Fibroblast of lung (primary cell): Measurements from ENCODE around the gene PRSS16. TPM values are rescaled to one million over a fixed set of nuclear protein-coding genes. Genes with fewer than 3 reads are reported as not detected.

ENCODE experiments used
- DNase-seq, 2 donors: peaks; one replicate each; pipeline versions ENCODE4 v3.0.0 to v3.0.0-alpha.2; 2010; ENCODE audit warnings: low read depth in 2 of 2
- H2AFZ ChIP-seq: 2 replicates; pipeline ENCODE4 v1.5.1; 2012; ENCODE audit warnings: low read length, control low read depth, inconsistent platforms
- H3K27ac ChIP-seq: 2 replicates; pipeline ENCODE4 v1.5.1; 2011; ENCODE audit warnings: low read length, control low read depth; ENCODE audit not compliant: insufficient read depth
- H3K27me3 ChIP-seq: 2 replicates; pipeline ENCODE4 v1.5.1; 2011; ENCODE audit warnings: mild to moderate bottlenecking, low read length; ENCODE audit not compliant: control insufficient read depth, insufficient read depth
- H3K36me3 ChIP-seq: 2 replicates; pipeline ENCODE4 v1.5.1; 2011; ENCODE audit warnings: low read length; ENCODE audit not compliant: control insufficient read depth, insufficient read depth
- H3K4me1 ChIP-seq: 2 replicates; pipeline ENCODE4 v1.5.1; 2011; ENCODE audit warnings: low read length; ENCODE audit not compliant: control insufficient read depth, insufficient read depth; ENCODE audit errors: extremely low read depth
- H3K4me2 ChIP-seq: 2 replicates; pipeline ENCODE4 v1.5.1; 2011; ENCODE audit warnings: low read length, control low read depth; ENCODE audit not compliant: insufficient read depth; ENCODE audit errors: extremely low read depth
- H3K4me3 ChIP-seq, 4 experiments: fragments of 200-600 bp in 1 of 4; sonication (generic) in 1 of 4; replicated peaks in 1 of 4; 2 replicates each; pipeline ENCODE4 v1.5.1; 2011 to 2016; ENCODE audit warnings: low read length in 4 of 4, low read depth in 3 of 4, mild to moderate bottlenecking in 3 of 4, control low read depth in 2 of 4, inconsistent platforms in 1 of 4, mixed read lengths in 1 of 4; ENCODE audit not compliant: insufficient read depth in 1 of 4; ENCODE audit errors: control extremely low read depth in 1 of 4
- H3K79me2 ChIP-seq: 2 replicates; pipeline ENCODE4 v1.5.1; 2012; ENCODE audit warnings: mild to moderate bottlenecking, low read length, inconsistent platforms; ENCODE audit not compliant: control insufficient read depth, insufficient read depth
- H3K9ac ChIP-seq: 2 replicates; pipeline ENCODE4 v1.5.1; 2011; ENCODE audit warnings: mild to moderate bottlenecking, low read length, control low read depth; ENCODE audit not compliant: insufficient read depth
- H3K9me3 ChIP-seq: 2 replicates; pipeline ENCODE4 v1.5.1; 2012; ENCODE audit warnings: low read depth, low read length; ENCODE audit not compliant: control insufficient read depth, insufficient read depth
- H4K20me1 ChIP-seq: 2 replicates; pipeline ENCODE4 v1.5.1; 2011; ENCODE audit warnings: low read length; ENCODE audit not compliant: control insufficient read depth, insufficient read depth; ENCODE audit errors: extremely low read depth
- CTCF ChIP-seq, 2 donors: IDR thresholded peaks in 1 of 2; conservative IDR thresholded peaks in 1 of 2; 1 replicate in 1 of 2; 2 replicates in 1 of 2; pipeline ENCODE4 v1.5.1; 2011 to 2012; ENCODE audit warnings: low read length in 2 of 2, control low read depth in 1 of 2, inconsistent platforms in 1 of 2, low read depth in 1 of 2, mild to moderate bottlenecking in 1 of 2
- EZH2 ChIP-seq: IDR thresholded peaks from 2 replicates; pipeline ENCODE4 v1.5.1; 2012; ENCODE audit warnings: low read length, control low read depth, mild to moderate bottlenecking; ENCODE audit errors: missing control alignments
- polyA plus RNA-seq, 2 donors: library from polyadenylated mRNA; depleted of rRNA in 1 of 2; stranded (reverse) in 1 of 2; unstranded in 1 of 2; fragments of >200 nt; gene quantifications; 2 replicates each; pipeline ENCODE4 v1.2.1, GENCODE V29; 2011 to 2012; ENCODE audit warnings: missing spikeins in 1 of 2
- total RNA-seq: library from RNA; depleted of rRNA; stranded (reverse); fragments of >200 nt; gene quantifications from 2 replicates; pipeline ENCODE4 v1.2.1, GENCODE V29; 2014

Gene PRSS16
- total and polyA plus RNA-seq, 2 donors (not counting 1 experiment from before 2014, with no cell fraction given): not detected

- H3K4me2 ChIP-seq: peak overlapping the region; percentile 5
- DNase-seq: no peak
- H3K4me1 ChIP-seq: no peaks in the 10 kb centered on the region
- H4K20me1 ChIP-seq: no peaks in the 10 kb centered on the region
- no peak overlapping the region for H2AFZ ChIP-seq
- H3K9me3 ChIP-seq: no peaks in the 10 kb centered on the region
- H3K4me3 ChIP-seq: no peak overlapping the region
- H3K79me2 ChIP-seq: no peaks in the 10 kb centered on the region
- no peak for TF ChIP-seq CTCF (conservative IDR thresholded peaks at IDR 0.05 in 1 of 2, IDR thresholded peaks at IDR 0.05 in 1 of 2; ENCODE audit: low read depth in 1 of 2, low read length in 2 of 2)
- no peak for TF ChIP-seq EZH2
- H3K27ac ChIP-seq: no peak overlapping the region
- H3K36me3 ChIP-seq: no peaks in the 10 kb centered on the region
- peaks cover 4% of the 10 kb centered on the region for H3K27me3 ChIP-seq
- no peak overlapping the region for H3K9ac ChIP-seq
Observed at GRCh38 chr6:27267857-27268434, 20.4 kb downstream of the PRSS16 start.

GRCh38 chr6:27268803-27269202 lies 21.3 kb downstream of the PRSS16 start:
- peaks cover 4% of the 10 kb centered on the region for H3K27me3 ChIP-seq
- no peaks in the 10 kb centered on the region for H4K20me1 ChIP-seq
- TF ChIP-seq EZH2: no peak
- no peak for TF ChIP-seq CTCF (conservative IDR thresholded peaks at IDR 0.05 in 1 of 2, IDR thresholded peaks at IDR 0.05 in 1 of 2; ENCODE audit: low read depth in 1 of 2, low read length in 2 of 2)
- no peak overlapping the region for H3K4me2 ChIP-seq
- DNase-seq: no peak
- no peaks in the 10 kb centered on the region for H3K4me1 ChIP-seq
- no peak overlapping the region for H2AFZ ChIP-seq
- H3K4me3 ChIP-seq: no peak overlapping the region
- no peak overlapping the region for H3K9ac ChIP-seq
- no peaks in the 10 kb centered on the region for H3K36me3 ChIP-seq
- H3K79me2 ChIP-seq: no peaks in the 10 kb centered on the region
- H3K27ac ChIP-seq: no peak overlapping the region
- no peaks in the 10 kb centered on the region for H3K9me3 ChIP-seq

- no peak overlapping the region for H3K4me2 ChIP-seq
- H3K27me3 ChIP-seq: peaks cover under 1% of the 10 kb centered on the region
- no peaks in the 10 kb centered on the region for H4K20me1 ChIP-seq
- no peak overlapping the region for H3K9ac ChIP-seq
- no peaks in the 10 kb centered on the region for H3K4me1 ChIP-seq
- TF ChIP-seq CTCF (conservative IDR thresholded peaks at IDR 0.05 in 1 of 2, IDR thresholded peaks at IDR 0.05 in 1 of 2; ENCODE audit: low read depth in 1 of 2, low read length in 2 of 2) (no peak), EZH2 (no peak)
- H3K4me3 ChIP-seq: no peak overlapping the region
- DNase-seq: no peak
- no peak overlapping the region for H3K27ac ChIP-seq
- H3K79me2 ChIP-seq: no peaks in the 10 kb centered on the region
- no peaks in the 10 kb centered on the region for H3K36me3 ChIP-seq
- no peak overlapping the region for H2AFZ ChIP-seq
- H3K9me3 ChIP-seq: no peaks in the 10 kb centered on the region
Observed at GRCh38 chr6:27273783-27274182, 26.3 kb downstream of the PRSS16 start.
